ENCODE data around the gene TMEM165.

The TMEM165 gene

GRCh38 chr4:55386073-55386472, 9.7 kb upstream of the TMEM165 start:
- Histone ChIP-seq H3K4me3 (ENCODE audit: low read length) (no peak overlapping the region), H4K20me1 (ENCODE audit: insufficient read depth, low read length) (no peaks in the 10 kb centered on the region), H3F3A (ENCODE audit: insufficient read depth, low read length) (no peaks in the 10 kb centered on the region), H3K9me3 (replicated peaks; ENCODE audit: insufficient read depth, low read length) (no peaks in the 10 kb centered on the region), H3K4me2 (ENCODE audit: low read depth, low read length) (no peak overlapping the region), H3K36me3 (replicated peaks; ENCODE audit: insufficient read depth, low read length) (no peaks in the 10 kb centered on the region), H3K79me2 (ENCODE audit: low read length) (no peaks in the 10 kb centered on the region), H3K9ac (ENCODE audit: low read length) (no peak overlapping the region), H3K27ac (ENCODE audit: low read length) (no peak overlapping the region), H2AFZ (ENCODE audit: low read length) (no peak overlapping the region), H3K4me1 (ENCODE audit: low read length) (peaks cover 6% of the 10 kb centered on the region; the same call in 1 of the 2 replicates), H3K27me3 (replicated peaks; ENCODE audit: insufficient read depth, low read length) (no peaks in the 10 kb centered on the region), H3K9me2 (replicated peaks; ENCODE audit: insufficient read depth, low read length) (no peaks in the 10 kb centered on the region)
- TF ChIP-seq EZH2phosphoT487 (IDR thresholded peaks at IDR 0.05; ENCODE audit: low read length) = no peak
- no peak for TF ChIP-seq EZH2 (optimal IDR thresholded peaks at IDR 0.05; ENCODE audit: low read depth, low read length)
- TF ChIP-seq CTCF (IDR thresholded peaks at IDR 0.05; ENCODE audit: low read length) = no peak
- DNase-seq = no peak

- no peaks in the 10 kb centered on the region for H3F3A ChIP-seq (ENCODE audit: insufficient read depth, low read length)
- peaks cover 6% of the 10 kb centered on the region; the same call in 1 of the 2 replicates for H3K4me1 ChIP-seq (ENCODE audit: low read length)
- no peak for TF ChIP-seq CTCF (IDR thresholded peaks at IDR 0.05; ENCODE audit: low read length)
- TF ChIP-seq EZH2phosphoT487 (IDR thresholded peaks at IDR 0.05; ENCODE audit: low read length) = no peak
- no peak for TF ChIP-seq EZH2 (optimal IDR thresholded peaks at IDR 0.05; ENCODE audit: low read depth, low read length)
- H3K27ac ChIP-seq (ENCODE audit: low read length) = no peak overlapping the region
- H3K36me3 ChIP-seq (replicated peaks; ENCODE audit: insufficient read depth, low read length) = no peaks in the 10 kb centered on the region
- H2AFZ ChIP-seq (ENCODE audit: low read length) = no peak overlapping the region
- DNase-seq = no peak
- no peaks in the 10 kb centered on the region for H3K79me2 ChIP-seq (ENCODE audit: low read length)
- no peak overlapping the region for H3K9ac ChIP-seq (ENCODE audit: low read length)
- no peaks in the 10 kb centered on the region for H3K9me2 ChIP-seq (replicated peaks; ENCODE audit: insufficient read depth, low read length)
- no peak overlapping the region for H3K4me3 ChIP-seq (ENCODE audit: low read length)
- no peak overlapping the region for H3K4me2 ChIP-seq (ENCODE audit: low read depth, low read length)
- H4K20me1 ChIP-seq (ENCODE audit: insufficient read depth, low read length) = no peaks in the 10 kb centered on the region
- no peaks in the 10 kb centered on the region for H3K9me3 ChIP-seq (replicated peaks; ENCODE audit: insufficient read depth, low read length)
- H3K27me3 ChIP-seq (replicated peaks; ENCODE audit: insufficient read depth, low read length) = no peaks in the 10 kb centered on the region
These were observed 8.9 kb upstream of the TMEM165 start for GRCh38 chr4:55386840-55387239.

GRCh38 chr4:55393461-55394320, 2.1 kb upstream of the TMEM165 start:
- H3K4me1 ChIP-seq (ENCODE audit: low read length) = peaks cover 11% of the 10 kb centered on the region
- no peak overlapping the region for H3K4me2 ChIP-seq (ENCODE audit: low read depth, low read length)
- H3F3A ChIP-seq (ENCODE audit: insufficient read depth, low read length) = peaks cover 3% of the 10 kb centered on the region; the same call in 1 of the 2 replicates
- no peak overlapping the region for H3K27ac ChIP-seq (ENCODE audit: low read length)
- TF ChIP-seq CTCF (IDR thresholded peaks at IDR 0.05; ENCODE audit: low read length) = no peak
- TF ChIP-seq EZH2 (optimal IDR thresholded peaks at IDR 0.05; ENCODE audit: low read depth, low read length) = no peak
- TF ChIP-seq EZH2phosphoT487 (IDR thresholded peaks at IDR 0.05; ENCODE audit: low read length) = no peak
- no peaks in the 10 kb centered on the region for H3K36me3 ChIP-seq (replicated peaks; ENCODE audit: insufficient read depth, low read length)
- H2AFZ ChIP-seq (ENCODE audit: low read length) = no peak overlapping the region
- H3K79me2 ChIP-seq (ENCODE audit: low read length) = peaks cover 27% of the 10 kb centered on the region
- no peaks in the 10 kb centered on the region for H3K27me3 ChIP-seq (replicated peaks; ENCODE audit: insufficient read depth, low read length)
- no peaks in the 10 kb centered on the region for H3K9me2 ChIP-seq (replicated peaks; ENCODE audit: insufficient read depth, low read length)
- H3K9ac ChIP-seq (ENCODE audit: low read length) = no peak overlapping the region
- no peaks in the 10 kb centered on the region for H3K9me3 ChIP-seq (replicated peaks; ENCODE audit: insufficient read depth, low read length)
- no peak for DNase-seq
- H3K4me3 ChIP-seq (ENCODE audit: low read length) = no peak overlapping the region
- peaks cover 16% of the 10 kb centered on the region for H4K20me1 ChIP-seq (ENCODE audit: insufficient read depth, low read length)

Data from MM.1S (cell line).